Activated CD4-positive, CD25-positive, alpha-beta regulatory T cell treated with anti-CD3 and anti-CD28 coated beads, Interleukin-2, amount 50 U/mL, for 24 hours (primary cell): ENCODE data around the gene CCDC85C.

Experiments
- ATAC-seq, 2 donors: fragments of 150-1000 bp; cut with Tn5 transposase; one replicate each; pipeline ENCODE4 v1.10.0; 2021; ENCODE audit warnings: mild to moderate bottlenecking in 1 of 2, moderate library complexity in 1 of 2

CCDC85C gene

DNA sequence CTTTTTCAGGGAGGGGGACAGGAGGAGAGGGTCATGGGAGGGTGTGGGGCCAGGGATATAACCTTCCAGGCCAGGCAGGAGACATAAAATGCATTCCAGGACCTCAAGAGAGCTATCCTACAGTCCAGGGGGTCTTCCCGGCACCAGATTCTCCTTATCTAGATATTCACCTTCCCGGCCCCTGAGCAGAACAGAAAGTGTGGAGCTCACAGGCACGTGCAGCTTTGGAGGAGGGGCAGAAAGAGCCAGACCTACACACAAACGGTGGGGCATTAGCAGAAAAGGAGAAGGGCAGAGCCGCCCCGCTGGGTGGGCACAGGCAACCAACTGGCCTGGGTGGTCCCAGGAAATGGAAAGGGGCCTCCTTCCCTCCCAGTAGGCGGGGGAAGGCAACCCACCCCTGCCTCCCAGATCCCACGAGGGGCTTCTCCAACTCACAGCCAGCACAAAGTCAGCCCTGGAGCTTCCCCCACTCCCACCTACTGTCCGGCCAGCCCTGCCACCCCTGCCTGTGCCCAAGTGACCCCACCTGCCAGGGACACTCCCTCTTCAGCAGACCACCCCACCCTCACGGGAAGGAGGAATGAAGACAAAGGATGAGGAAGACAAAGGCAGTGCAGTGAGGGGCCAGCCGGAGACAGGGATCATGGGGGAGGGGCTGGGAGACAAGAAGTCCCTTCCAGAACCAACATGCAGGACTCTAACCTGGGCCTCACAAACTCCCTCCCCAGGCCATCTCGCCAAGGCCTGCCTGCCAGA lies 33.3 kb downstream of the CCDC85C start:
- no peak for ATAC-seq

DNA sequence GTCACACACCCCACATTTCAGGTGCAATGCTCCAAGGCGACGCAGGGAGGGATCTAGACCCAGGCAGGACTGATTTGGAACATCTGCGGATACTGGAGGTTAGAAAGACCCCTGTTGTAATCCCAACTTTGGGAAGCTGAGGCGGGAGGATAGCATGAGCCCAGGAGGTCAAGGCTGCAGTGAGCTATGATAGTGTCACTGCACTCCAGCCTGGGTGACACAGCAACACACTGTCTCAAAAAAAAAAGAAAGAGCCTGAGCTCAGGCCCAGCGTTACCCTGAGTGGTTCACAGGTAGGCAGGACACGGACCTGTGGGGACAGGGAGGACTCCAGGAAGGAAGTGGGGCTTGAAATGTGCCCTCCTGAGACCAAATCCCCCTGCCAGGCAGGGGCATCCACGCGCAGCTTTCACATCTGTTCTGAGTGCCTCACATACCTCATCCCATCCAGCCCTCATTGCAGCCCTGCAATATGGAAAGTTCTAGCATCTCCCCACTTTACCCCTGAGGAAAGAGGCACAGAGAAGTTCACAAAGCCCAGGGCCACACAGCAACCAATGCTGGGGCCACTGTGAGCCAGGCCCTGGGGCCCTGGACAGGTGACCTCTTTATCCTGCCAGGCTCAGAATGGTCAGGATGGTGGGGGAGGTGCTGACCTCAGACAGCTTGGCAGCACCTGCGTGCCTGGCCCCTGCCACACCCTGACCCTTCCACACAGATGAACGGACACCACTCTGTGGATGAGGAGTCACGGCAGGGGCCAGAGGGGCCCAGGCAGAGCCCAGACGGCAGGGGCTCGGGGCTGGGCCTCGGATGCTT lies 34.1 kb downstream of the CCDC85C start:
- ATAC-seq, result no peak

DNA sequence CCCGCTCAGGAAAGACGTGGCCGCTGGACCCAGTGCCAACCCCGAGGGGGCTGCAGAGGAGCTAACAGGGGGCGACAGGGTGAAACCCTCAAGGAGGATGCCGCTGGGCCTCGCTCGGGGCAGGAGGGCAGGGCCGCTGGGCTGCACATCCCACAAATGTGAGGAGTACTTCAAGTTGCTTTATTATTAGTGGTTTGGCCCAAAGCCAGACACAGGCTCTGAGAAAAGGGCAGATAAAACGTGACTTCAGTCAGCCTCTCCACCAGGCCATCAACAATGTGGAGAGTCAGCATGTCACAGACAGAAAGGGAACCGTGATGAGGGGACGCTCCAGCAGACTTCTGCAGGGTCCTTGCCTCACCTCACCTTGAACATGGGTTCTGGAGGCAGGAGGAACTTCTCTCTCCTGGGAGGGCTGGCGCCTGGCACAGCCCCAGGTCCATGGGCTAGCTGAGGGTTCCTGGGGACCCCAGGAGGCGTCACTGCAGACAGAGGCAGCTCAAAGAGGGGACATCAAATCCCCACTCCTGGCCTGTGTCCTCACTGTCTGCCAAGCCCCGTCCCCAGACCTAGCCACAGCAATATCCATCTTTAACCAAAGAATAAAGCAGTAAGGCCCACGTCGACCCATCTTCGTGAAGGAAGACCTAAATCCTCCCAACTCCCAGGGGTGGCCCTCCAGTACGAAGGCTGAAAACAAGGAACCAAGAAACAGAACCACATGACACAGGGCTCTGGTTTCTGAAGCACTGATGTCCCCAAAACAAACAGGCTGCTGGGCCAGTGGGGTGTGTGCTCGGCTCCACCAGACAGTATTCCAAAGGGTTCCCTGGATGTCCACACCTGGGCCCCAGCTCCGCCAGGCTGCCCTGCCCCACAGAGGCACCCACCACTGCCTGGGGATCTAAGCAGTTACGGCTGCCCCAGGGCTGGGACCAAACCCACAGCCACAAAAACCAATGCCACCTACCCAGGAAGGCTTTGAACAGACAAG lies 35.1 kb downstream of the CCDC85C start:
- ATAC-seq, result no peak

DNA sequence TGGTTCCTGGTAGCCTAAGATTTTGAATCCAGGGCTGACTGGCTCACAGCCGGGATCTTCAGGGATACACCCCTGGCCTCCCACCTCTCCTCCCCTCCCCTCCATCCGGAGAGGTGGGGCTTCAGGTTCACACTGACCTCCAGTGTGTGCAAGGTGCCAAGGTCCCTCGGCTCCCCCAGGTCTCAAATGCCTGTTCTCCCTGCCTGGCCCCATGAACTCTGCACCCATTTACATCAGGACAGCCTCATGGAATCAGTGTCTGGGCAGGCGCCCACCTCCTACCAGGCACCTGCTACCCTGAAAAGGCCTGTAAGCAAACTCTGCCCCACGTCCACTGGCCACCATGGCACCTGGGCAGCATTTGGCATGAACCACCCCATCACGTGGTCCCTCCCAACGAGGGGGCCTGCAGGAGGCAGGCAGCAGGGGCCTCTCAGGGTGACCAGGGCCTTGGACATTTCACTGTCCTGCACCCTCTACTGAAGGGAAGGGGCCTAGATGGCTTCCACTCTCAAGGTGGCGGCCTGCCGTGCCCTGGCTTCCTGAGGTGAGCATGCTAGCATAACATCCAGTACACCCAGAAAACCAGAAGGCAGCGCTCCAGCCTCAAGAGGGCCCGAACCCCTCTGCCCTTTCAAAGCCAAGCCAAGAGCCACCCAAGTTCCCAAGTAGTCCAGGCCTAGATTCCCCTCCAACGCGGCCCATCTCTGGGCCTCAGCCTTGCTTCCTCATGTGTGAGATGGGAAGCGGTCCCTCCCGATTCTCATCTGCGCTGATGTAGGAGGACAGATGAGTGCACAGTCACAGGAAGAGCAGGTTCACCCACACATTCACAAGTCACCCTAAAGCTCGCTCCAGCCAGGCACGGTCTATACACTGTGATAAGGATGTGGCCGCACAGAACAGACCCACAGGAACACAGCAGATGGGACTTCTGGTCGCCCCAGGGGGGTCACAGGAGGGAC lies 37.3 kb downstream of the CCDC85C start:
- ATAC-seq, result no peak

DNA sequence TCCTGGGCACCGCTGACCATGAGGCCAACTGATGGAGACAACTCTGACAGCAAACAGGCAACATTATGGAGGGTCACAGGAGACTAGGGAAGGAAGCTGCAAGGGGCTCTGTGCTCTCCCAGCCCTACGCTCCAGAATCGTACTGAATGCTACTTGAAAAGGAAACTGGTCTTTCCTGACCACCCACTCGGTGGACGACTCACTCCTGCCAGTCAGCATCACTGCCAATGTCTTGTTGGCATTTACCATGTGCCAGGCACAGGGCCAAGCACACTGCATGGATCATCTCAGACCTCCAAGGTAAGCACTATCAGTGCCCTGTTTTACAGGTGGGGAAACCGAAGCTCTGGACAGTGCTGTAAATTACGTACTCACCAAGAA lies 38.0 kb downstream of the CCDC85C start:
- no peak for ATAC-seq

DNA sequence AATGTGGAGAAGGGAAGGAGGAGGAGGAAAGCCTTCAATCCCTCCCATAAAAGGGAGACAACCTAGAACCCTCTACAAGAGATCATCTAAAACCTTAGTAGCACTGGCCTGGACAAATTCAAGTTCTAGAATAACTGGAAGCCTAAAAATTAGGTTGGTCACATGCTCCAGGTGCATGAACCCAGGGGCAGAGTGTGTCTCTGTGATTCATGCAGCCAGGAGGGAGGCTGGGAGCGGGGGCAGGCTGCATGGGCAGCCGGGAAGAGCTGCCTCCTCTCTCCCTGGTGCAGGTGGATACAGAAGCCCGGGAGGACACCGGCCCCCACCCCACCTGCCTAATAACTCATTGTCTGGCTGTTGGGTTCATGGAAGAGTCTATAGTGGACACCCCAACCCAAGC lies 38.6 kb downstream of the CCDC85C start:
- ATAC-seq, result no peak

DNA sequence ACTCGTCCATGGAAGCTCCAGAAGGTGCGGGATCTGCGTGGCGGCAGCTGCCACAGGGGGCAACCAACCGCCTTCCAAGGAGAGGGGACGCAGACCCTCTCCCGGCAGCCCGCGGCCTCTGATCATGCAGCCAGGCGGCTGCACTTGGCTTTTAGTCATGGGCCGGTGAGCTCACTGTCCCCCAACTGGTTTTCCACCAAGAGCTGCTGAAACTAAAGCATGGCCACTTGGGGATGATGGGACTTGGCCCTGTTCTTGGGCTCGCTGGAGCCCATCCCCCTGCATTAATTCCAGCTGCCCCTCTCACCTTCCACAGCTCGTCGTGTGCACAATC lies 39.1 kb downstream of the CCDC85C start:
- ATAC-seq, result no peak

DNA sequence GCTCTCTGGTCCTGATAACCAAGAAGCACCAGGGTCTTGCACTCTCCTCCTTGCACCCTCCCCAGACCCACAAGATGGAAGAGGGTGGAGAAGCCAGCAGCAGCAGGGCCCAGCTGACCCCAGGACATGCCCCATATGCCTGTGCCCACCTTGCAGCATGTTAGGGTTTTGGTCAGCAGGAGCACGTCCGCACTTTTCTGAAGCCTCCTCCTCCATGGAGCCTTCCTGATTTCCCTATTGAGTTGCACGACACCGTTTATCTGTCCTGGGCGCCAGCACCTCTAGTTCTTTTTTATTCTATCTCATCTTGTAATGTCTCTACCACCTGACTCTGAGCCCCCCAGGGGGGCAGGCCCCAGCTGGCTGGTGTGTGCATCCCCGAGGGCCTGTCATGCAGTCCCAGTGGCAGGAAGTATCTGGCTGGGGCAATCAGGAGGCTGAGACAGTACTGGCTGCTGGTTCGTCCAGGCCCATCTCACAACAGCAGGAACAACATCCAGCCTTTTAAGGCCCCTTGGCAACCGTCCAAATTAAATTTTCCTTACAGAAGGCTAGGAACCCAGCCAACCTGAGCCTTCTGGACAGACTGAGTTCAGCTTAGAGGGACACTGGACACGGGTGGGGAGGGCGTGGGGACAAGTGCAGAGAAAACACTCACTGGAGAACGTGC lies 39.6 kb downstream of the CCDC85C start:
- no peak for ATAC-seq

DNA sequence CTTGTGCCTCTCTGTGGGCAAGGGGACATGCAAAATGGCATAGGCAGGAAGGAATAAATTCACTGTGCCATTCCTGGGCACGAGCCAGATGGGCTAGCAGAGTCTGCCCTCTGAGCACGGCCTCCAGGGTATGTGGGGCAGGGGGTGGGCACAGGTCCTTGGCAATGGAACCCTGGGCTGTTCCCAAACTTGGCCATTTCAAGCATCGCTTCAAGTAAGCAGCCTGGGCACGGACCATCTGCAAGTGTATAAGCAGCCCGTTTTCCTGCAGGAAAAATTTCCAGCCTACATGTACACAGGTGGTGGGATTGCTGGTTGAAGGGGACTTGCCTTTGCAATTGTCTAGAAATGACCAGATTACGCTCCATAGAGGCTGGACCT lies 40.3 kb downstream of the CCDC85C start:
- no peak for ATAC-seq

DNA sequence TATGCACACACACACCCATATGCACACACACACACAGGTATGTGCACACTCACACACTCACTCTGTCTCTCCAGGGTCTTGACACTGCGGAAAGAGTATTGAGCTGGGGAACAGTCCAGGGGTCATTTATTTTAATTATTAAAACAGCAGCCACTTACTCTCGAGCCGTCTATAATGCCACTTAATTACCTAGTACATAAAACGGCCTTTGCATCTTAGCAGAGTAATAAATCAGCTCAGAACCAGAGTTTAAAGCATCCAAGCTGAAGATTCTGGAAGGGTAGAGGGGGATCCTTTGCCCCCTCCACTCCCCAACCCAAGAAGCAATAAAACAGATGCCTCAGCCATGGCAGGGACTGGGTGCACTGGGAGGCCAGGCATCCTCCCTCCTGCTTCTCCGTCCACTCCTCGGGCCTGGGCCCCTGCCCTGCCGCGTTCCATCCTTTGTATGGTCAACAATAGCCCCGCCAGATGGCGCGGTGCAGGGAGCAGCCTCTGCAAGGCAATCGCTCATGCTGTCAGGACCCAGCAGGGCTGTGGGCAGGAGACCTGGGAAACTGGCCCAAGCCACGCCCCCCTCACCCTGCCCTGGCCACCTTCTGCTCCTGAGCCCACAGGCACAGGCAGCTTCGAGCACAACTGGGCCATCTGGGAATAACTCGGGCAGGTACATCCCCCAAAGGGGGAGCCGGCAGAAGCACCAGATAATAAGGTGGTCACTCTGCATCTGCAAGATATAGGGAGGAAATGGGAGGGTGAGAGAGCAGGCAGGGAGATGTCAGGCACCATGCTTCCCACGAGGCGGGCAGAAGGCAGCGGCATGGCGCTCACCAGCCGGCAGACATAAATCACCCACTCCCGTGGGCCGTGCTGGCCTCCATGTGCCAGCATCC lies 40.9 kb downstream of the CCDC85C start:
- no peak for ATAC-seq

DNA sequence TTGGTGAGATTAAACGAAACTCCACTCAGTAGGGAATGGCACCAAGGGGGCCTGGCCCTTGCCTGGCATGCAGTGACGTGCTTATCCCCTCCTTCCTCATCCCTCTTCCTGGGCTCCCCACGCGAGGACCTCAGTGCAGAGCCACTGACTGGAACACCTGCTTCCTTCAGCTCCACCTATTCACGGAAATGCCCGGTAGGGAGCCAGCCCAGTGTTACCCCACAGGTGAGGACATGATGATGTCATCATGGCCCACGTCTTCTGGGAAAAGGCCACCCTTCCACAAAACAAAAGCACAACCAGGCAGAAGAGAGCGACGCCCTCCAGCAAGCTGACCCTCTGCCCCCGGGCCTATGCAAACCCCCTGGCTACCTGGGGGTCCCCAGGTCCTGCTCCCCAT lies 42.1 kb downstream of the CCDC85C start:
- no peak for ATAC-seq

DNA sequence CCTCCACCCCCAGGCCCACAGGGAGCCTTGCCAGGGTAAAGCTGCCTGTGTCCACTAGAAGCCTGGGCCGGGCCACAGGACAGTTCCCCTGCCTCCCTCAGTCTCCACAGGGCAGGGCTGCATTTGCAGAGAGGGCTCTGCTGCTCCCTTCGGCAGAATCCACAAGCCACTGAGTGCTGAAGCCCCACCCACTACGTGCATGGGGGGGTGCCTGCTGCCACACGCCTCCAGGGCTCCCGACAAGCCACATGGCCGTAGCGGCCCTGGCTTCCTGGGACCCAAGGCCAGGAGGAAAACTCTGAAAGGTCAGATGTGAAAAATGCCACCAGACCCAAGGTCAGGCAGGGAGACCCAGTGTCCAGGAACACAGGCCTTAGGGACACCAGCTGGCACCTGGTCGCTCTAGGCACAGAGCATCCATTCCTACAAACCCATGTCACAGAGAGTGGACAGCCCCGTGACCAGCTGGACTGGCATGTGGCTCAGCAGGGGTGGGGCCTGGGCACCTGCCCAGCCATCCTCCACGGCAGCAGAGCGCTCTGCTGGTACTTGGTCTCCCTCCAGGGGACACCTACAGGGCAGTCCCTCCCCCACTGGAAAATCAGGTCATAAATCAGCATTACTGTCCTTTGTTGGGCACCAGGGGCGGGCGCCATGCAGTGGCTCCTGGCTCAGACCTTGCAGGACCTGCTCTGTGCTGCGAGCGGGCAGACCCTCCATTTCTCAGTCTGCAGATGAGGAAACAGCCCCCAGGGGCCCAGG lies 42.9 kb downstream of the CCDC85C start:
- no peak for ATAC-seq

DNA sequence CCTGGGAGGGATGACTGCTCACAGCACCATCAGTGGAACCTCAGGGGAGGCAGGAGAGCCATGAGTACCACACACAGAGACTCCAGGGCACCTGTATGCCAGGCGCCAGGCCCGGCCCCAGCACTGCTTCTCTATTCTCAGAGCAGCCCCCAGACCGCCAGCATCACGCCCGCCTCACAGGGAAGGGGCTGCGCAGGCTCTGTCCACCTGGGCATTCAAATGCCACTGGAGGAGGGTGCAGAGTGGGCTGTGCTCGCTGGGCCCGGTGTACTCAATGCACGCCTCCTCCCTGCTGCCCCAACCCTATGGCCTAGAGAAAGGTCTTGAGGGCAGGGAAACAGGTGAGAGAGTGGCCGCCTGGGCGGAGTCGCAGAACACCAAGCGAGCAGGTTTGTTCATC lies 43.6 kb downstream of the CCDC85C start:
- ATAC-seq, result no peak

DNA sequence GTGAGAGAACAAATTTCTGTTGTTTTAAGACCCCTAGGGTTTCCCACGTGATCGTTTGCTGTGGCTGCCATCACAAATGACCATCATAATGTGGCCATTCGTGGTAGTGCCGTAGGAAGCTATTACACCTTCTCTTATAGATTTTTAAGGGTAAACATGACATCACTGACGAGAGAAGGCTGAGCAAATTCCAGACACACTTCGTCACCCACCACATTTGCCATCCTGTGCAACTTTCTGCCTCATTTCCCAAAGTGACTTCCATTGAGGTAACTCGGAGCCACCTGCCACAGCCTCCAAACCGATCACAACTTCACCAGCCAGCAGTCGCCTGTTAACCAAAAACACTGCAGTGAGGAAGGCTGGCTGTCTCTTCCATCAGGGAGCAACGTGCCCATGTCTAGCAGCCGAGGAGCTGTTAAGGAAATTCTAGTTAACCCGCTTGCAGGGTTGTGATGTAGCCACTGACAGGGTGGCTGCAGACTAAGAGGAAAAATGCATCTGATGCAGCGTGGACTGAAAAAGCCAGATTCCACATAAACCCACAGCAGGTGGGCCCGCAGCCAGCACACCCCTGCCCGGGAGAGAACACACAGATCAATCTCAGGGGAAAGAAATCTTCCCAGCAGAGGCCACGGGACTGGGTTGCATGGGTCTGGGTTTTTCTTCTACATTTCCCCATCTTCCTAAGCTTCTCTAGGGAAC lies 44.6 kb downstream of the CCDC85C start:
- ATAC-seq, result no peak

DNA sequence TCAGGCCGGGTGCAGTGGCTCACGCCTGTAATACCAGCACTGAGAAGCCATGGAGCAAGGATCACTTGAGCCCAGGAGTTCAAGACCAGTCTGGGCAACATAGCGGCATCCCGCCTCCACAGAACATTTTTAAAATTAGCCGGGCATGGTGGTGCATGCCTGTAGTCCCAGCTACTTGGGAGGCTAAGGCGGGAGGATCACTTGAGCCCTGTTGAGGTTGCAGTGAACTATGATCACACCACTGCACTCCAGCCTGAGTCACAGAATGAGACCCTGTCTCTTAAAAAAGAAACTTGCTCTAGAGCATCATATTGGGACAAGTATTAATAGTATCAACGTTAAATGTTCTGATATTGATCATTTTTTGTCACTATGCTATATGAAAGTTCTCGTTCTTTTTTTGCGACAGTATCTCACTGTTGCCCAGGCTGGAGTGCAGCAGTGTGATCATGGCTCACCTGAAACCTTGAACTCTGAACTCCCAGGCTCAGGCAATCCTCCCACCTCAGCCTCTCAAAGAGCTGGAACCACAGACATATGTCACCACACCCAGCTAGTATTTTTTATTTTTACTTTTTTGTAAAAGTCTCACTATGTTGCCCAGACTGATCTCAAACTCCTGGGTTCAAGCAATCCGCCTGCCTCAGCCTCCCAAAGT lies 47.7 kb downstream of the CCDC85C start:
- ATAC-seq, result no peak

DNA sequence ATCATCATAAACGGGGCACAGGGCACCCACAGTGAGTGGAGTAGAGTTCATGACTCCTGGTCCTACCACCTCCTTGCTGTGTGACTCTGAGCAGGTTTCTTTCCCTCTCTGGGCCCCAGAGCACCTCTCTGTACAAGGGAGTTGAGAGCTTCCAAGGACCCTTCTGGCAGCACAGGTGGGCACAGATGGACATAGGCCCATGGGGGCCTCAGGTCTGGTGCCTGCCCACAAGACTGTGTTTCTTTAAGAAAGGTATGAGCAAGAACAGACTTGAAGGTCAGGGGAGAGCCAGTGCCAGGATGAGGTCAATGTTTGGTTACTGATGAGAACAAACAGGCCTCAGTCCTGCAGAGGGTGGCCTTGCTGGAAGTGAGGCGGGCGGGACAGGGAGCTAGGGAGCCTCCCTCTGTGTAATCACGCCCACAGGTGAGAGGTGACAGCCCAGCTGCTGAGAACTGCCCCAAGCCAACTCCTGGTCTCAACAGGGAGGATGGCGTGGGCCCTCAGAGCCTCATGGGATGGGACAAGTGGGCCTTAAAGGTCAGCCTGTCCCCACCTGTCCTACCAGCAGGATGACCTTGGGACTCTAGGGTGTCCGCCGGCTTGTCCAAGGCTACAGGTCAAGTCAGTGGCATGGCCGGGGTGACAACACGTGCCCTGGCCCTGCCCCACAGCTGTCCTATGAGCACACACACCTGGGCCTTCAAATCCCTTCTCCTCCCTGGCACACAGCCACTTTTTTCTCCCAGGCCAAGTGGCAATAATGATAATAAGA lies 49.1 kb downstream of the CCDC85C start:
- no peak for ATAC-seq

DNA sequence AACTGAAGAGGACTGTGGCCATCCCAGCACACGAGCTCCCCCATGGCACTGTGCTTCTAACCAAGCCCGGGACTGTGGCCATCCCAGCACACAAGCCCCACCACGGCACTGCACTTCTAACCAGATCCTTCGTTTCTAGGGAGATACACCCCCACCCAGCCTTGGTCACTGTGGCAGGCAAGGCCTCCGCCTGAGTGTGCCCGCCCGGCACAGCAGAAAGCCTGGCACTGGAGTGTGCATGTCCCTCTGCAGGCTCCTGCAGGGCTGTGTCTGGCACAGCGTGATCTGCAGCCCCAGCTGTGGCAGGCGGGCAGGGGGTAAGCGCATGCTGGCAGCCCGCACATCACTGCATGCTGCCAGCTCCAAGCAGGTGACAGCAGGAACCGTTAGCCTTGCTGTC lies 49.8 kb downstream of the CCDC85C start:
- no peak for ATAC-seq
